Measurements from ENCODE around the gene INO80E.
A peak's percentile ranks its signal among the peaks of the same experiment; 100 is the strongest.

INO80E gene

DNA sequence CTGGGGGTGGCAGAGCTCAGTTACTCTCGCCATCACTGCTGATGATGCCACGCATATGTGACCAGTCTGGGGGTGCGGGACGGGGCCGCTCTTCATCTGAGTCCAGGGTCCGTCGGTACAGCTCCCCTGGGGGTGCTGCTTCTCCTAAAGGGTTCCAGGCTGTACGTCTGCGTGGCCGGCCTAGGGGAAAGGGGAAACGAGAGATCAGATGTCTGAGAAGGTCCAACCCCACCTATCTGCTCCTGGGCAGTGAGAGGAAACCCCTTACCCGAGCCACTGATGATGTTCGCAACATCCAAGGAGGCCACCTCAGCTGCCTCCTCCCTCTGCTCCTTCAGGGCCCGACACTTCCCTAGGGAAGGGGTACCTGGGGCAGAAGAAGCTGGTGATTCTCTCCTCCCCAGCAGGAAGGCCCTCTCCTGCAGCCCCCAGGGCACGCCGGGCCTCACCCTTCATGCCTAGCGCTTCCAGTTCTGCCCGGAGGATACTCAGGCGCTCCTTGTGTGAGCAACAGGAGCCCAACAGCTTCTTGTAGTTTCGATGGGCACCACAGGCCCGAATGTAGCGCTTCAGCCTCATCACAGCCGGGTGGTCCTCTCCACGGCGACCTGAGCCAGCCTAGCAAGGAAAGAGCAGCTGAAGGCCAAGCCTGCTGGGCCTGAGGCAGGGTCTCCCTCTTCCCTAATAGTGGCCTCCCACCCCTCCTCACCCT lies 2.7 kb upstream of the INO80E start:
- no peak for DNase-seq (ENCODE audit: low spot score)

DNA sequence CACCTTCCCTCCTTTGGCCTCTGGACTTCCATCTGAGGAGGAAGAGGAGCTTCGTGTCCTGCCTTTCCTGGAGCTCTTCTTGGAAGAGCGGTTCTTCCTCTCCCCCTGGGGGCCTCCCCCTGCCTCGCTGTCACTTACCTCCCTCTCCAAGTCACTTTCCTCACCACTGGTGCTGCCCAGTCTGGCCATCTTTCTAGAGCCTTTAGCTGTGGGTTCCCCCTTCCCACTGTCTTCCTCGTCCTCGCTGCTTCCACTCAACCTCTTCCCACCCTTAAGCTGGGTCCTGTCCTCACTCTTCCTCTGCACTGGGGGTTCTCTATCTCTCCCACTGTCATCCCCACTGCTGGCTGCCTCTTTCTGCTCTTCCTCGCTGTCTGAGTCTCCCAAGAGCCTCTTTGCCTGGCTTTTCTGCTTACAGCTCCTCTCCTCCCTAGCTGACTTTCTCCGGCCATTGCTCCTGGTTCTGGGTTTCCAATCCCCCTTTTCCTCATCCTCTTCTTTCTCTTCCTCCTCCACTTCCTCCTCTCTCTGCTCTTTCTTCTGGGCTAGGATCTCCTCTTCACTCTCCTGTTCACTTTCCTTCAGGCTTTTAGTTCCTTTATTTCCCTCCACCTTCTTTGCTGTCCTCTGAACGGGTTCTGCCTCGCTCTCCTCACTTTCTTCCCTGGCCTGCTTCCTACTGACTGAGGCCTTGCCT lies 2.0 kb upstream of the INO80E start:
- no peak for DNase-seq (ENCODE audit: low spot score)

DNA sequence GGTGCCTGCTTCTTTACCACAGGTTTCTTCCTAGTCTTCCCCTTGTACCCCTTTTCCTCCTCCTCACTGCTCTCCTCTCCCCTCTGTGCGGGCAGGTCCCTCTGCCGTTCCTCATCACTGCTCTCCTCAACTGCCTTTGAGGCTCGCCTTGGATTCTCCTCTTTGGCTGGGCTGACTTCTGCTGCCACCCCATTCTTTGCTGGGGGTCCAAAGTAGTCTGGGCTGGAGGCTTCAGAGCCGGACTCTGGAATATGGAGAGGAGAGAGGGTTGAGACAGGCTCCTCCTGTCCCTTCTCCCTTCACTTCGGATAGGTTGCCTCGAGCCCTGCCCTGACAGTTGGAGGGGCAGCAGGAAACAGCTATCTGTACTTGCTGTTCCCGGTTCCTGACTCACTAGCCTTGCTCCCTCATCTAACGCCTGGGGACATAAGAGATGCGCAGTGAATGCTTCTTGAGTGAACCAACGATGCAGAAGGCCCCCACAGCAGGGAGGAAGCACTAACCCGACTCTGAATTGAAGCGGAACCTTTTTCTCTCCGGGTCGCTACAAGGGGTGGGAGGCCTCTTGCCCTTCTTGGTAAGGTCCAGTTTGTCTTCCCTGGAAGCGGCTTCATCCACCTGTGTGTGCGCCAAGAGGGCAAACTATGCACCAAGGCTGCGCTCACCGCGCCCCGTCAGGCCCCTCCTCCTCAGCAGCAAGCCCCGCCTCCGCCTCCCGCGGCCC lies 1.3 kb upstream of the INO80E start:
- DNase-seq (ENCODE audit: low spot score): peak; percentile 59

DNA sequence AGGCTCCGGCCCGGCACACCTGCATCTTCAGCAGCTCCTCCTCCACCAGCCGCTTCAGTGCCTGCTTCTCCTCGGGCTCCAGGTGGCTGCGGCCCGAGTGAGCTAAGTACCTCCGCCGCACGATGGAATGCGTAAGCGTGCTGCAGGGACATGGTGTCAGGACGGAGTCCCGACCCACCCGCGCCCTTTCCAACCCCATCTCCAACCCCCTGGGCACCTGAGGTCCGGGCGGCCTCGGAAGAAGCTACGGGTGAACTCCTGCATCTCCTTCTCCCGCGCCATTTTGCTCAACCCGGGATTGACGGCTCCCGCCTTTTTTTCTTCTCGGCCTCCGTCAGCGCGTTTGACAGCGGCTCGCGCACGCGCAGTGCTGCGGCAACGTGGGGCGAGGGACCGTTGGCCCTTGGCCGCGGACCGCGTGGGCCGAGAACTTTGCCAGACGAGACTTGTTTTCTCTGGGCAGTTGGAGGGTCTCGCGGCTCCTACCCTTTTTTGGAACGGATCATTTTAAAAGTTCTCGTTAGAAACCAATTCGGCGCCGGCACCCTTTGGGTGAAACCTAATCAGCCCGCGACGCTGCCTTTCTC lies 624 bp upstream of the INO80E start, which contains the start of gene HIRIP3:
HIRIP3 (minus strand) TSS at position 294 of the 587 bp plus-strand sequence; CDS start at position 282, 12 bp downstream.
- DNase-seq (ENCODE audit: low spot score): peak; percentile 83

DNA sequence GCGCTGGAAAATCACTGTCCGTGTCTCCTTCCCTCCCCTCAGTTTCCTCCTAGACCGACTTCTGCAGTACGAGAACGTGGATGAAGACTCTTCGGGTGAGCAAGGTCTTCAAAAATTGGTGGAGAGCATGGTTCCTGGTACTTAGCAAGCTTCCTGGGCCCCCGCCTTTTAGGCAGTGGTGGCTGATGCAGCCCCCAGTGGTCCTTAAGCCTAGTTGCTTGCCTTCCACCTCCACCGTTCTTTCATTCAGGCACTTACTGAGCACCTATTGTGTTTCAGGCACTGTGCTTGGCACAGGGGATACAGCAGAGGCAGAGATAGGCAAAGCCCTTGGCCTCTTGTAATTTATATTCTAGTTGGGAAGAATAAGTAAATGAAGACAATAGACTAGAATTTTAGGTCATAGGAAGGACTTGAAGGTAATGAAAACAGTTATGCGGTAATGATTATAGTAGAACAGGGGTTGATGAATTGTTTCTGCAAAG lies 767 bp downstream of the INO80E start:
- no peak for DNase-seq (ENCODE audit: low spot score)

GRCh38 chr16:29999605-30000004 lies 3.6 kb downstream of the INO80E start:
- no peak for DNase-seq (ENCODE audit: low spot score)

DNA sequence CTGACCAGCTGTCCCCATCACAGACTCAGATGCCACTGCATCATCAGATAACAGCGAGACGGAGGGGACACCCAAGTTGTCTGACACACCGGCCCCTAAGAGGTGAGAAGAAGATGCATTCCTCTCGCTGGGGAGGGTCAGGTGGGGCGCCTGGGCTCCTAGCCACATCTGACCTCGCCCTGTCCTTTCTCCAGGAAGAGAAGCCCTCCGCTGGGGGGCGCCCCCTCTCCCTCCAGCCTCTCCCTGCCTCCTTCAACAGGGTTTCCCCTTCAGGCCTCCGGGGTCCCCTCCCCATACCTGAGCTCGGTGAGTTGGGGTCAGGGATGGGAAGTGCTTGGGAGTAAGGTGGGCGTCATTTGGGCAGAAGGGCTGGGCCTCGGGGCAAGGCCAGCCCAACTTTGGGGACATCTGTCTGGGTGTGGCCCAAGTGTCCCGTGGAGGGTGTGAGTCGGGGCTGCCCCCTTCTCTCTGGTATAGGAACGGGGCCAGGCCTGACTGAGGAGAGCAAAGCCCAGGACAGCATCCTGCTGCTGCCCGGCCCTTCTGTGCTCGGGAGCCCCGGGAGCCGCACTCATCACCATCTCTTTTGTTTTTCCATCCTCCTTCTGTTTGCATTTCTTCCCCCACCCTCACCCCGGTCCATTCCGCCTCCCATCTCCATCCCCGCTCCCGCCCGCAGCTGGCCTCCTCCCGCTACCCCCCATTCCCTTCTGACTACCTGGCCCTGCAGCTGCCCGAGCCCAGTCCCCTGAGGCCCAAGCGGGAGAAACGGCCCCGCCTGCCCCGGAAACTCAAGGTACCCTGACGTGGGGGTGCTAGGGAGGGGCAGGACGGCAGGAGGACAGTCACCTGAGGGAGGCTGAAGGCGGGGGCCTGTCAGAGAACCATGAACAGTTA lies 4.9 kb downstream of the INO80E start:
- DNase-seq (ENCODE audit: low spot score): no peak

- DNase-seq (ENCODE audit: low spot score): no peak
Observed at GRCh38 chr16:30002614-30003346, 6.7 kb downstream of the INO80E start.

DNA sequence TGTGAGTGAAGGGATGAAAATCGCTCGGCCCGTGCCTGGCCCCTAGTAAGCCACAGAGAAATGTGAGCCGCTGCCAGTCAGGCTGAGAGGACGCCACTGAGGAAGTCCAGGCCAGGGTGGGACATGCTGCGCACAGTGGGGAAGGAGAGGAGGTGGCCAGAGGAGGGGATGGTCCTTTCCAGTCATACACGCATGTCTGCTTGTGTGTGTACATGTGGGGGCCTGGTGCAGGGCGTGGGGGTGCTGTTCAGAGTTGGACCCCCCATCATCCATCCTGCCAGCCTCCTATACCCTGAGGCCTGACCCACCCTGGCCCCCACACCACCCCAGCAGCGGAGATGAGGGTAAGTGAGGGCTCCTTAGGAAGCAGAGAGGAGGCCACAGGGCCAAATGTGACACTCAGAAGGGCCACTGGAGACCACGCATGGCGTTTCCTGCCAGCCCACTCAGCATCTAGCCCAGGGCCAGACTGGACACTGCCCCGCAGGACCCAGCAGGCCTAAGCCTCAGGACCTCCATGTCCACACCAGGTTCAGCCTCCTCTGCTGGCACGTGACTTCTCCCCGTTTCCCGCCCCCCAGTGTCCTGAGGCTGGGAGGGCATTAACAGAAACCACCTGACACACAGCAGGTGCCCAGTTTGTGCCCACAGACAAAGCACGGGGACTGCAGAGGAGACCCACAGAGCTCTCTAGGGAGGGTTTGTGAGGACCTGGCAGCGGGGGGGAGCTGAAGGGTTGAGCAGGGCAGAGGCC lies 7.8 kb downstream of the INO80E start:
- no peak for DNase-seq (ENCODE audit: low spot score)

GRCh38 chr16:30004424-30004776 lies 8.4 kb downstream of the INO80E start:
- no peak for DNase-seq (ENCODE audit: low spot score)

- no peak for DNase-seq (ENCODE audit: low spot score)
Observed at GRCh38 chr16:30004811-30005242, 8.8 kb downstream of the INO80E start.

DNA sequence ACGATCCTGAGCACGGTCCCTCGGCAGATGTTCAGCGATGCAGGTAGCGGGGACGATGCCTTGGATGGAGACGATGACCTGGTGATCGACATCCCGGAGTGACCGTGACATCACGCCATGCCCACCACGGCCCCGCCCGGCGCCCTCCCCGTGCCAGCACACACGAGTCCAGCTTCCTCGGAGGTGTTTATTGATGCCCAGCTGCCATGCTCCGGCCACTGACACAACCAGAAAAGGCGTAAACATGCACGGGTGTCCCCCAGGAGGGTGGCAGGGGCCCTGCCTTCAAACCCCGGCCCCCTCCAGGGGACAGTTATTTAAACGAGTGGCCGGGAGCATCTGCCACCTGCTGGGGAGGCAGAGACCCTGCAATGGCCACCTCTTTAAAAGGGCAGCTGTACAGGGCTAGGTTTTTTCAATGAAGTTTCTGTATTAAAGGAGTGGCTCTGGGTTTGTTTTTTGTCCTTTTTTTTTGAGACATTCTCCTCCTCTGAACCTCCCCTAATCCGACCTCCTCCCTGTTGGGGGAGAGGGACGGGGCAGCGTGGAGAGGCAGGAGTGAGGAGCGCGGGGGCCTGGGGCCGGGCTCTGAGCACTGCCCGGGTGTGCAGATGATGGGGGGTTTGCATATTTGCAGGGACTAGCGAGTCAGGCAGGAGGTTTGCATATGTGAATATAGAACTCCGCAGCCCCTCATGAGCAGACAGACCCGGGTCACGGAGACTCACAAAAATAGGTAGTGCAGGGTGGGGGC lies 9.5 kb downstream of the INO80E start:
- no peak for DNase-seq (ENCODE audit: low spot score)

GRCh38 chr16:30006095-30006473 lies 10.0 kb downstream of the INO80E start:
- no peak for DNase-seq (ENCODE audit: low spot score)

DNA sequence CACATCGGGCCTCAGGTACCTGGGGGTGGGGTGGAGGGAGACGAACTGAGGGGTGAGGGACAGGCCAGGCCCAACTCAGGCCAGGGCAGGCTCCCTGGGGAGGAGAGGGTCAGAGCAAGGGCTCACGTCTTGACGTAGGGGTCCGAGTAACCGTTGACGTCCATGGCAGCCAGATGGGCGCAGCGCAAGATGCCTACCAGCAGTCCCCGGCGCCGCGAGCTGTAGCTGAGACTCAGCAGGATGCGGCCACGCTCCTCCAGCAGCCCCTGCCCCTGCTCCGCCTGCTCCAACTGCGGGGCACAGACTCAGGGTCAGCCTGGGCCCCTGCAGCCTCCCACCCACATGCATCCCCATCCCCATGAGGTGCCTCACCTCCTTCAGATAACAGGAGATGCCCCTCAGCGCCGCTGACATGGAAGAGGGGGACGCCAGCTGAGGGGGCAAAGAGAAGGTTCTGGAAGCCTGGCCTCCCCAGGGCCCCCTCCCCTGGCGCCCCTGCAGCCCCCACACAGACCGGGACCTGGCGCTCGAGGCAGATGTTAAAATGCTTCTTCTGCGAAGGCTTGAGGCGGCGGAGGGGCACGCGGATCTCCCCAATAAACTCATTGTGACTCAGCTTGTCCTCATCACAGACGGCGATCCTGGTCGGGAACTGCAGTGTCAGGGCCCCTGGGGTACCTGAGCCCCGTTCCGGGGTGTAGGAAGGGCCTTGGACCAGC lies 10.8 kb downstream of the INO80E start:
- DNase-seq (ENCODE audit: low spot score): no peak

DNA sequence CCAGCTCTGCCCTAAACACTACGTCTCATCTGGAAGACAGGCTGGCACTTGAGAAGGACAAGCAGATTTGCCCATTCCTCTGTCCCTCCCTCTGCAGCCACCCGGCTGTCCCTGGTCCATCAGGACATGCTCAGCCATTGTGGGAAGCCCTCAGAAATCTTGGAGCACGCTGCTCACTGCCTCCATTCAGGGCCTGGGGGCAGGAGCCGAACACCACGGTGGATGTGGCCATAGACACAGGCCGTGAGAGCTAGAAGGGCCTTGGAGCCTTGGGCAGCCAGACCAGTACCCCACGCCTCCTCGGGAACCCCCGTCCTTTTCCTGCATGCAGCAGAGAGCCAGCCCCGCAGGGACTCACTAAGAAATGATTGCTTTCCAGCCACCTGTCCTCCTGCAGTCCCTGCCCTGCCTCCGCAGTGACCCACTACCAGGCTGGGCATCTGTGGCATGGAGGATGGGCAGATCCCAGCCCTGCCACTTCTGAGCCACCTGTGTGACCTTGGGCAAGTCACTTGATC lies 11.4 kb downstream of the INO80E start:
- DNase-seq (ENCODE audit: low spot score): no peak

DNA sequence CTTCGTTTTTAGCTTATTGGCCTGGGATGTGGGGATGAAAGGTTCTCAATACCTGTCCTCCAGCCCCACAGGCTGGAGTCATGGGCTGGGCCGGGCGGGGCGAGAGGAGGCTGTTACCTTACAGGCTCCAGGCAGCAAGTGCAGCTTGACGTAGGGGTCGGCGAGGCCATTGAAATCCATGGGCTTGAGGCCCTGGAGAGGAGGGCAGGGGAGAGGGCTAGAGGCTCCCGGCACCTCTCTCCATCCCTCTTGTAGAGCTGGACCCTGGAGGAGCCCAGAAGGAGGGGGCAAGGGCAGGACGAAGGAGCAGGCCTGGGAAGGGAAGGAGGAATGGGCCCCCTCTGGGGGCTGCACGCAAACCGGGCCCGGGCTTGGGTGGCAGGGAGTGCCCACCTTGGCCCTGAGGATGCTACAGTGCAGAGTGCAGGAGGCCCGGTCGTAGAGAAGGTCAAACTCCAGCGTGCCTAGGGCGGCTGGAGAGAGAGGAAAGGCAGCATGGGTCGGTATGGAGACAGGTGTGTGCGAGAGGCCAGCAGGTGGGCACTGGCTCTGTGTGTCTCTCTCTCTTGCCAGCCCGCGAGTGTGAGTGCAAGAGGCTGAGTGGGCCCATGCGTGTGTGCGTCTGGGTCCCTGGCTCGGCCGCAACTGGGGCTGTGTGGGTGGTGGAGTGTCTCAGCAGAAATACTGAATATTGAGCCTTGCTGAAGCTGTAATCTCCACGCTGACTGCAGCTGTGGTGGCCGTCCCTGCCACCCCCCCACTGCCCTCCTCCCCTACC lies 13.2 kb downstream of the INO80E start:
- DNase-seq (ENCODE audit: low spot score): no peak

Data from Ammon's horn (tissue), 1 donor.